Activated CD4-positive, alpha-beta T cell treated with anti-CD3 and anti-CD28 coated beads, Interleukin-2, amount 50 U/mL, for 48 hours (primary cell): Measurements from ENCODE around the gene PALM.

Source experiments
- DNase-seq, 2 experiments: peaks; one replicate each; pipeline ENCODE4 v3.0.0-alpha.2; 2020

PALM gene

GRCh38 chr19:788686-788982 is 79.9 kb downstream of the PALM start:
- DNase-seq, result no peak

DNA sequence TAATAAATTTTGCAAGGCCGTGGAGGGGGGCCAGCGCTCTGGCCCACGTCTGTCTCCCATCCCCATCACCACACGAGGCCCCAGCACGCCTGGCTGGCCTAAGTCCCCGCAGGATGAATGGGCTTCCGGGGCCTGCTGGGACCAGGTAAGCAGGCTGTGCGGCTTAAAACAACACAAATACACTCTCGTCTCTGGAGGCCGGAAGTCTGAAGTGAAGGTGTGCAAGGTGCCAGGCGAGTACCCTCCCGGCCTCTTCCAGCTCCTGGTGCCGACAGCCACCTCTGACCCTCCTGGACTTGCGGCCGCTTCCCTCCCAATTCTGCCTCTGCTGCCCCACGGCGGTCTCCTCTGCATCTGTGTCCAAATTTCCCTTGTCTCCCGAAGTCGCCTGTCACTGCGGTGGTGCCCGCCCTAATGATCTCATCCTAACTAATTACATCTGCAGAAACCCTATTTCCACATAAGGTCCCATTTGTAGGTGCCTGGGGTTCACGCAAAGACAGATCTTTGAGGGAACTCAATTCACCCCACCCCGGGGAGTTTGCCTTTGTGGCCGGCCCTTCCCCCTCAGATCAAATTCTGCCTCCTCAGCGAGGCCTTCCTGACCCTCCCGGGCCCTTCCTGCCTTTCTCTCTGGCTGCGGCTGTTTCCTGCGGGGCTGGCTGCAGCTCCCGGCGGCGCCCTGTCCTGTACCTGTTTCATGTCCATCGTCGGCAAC is 80.4 kb downstream of the PALM start:
- DNase-seq, result no peak

GRCh38 chr19:789701-790060 is 80.9 kb downstream of the PALM start:
- no peak for DNase-seq

GRCh38 chr19:791007-791566 is 82.4 kb downstream of the PALM start:
- DNase-seq, result no peak

- no peak for DNase-seq
Measured at GRCh38 chr19:791567-792305, 83.0 kb downstream of the PALM start.

- DNase-seq, result no peak
Measured at GRCh38 chr19:792306-792885, 83.7 kb downstream of the PALM start.

GRCh38 chr19:793806-794205 is 85.1 kb downstream of the PALM start:
- DNase-seq, result no peak

- DNase-seq, result no peak
Measured at GRCh38 chr19:795073-795611, 86.4 kb downstream of the PALM start.

GRCh38 chr19:795691-796581 is 87.2 kb downstream of the PALM start:
- no peak for DNase-seq

- DNase-seq, result peak; percentile 98 to 99
Measured at GRCh38 chr19:796692-797527, 88.2 kb downstream of the PALM start, which contains the start of gene PTBP1. TSS of gene PTBP1 (plus strand) at chr19:797452. CDS start at chr19:797498, 46 bp downstream.
